Cerebellar cortex (tissue), 1 donor: Measurements from ENCODE around the gene MPZL1.
"Not testable (repeated sequence)": the region's sequence is repeated elsewhere in the genome, so short reads cannot be mapped to it uniquely, and the experiment has no call there.

Source experiments
- DNase-seq: peaks from one replicate; pipeline ENCODE4 v3.0.0-alpha.2; 2015; ENCODE audit warnings: low spot score

The MPZL1 gene

DNA sequence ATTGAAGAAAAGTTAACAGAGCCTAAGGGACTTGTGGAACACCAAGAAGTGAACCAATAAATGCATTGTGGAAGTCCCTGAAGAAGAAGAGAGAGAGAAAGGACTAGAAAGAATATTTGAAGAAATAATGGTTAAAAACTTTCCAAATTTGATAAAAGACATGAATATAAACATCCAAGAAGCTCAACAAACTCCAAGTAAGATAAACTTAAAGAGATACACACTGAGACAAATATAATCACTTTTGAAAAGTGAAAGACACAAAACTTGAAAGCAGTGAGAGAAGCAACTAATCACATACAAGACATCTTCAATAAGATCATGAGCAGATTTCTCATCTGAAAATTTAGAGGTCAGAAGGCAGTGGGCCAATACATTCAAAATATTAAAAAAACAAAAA is 91.2 kb downstream of the MPZL1 start:
- DNase-seq: no peak

DNA sequence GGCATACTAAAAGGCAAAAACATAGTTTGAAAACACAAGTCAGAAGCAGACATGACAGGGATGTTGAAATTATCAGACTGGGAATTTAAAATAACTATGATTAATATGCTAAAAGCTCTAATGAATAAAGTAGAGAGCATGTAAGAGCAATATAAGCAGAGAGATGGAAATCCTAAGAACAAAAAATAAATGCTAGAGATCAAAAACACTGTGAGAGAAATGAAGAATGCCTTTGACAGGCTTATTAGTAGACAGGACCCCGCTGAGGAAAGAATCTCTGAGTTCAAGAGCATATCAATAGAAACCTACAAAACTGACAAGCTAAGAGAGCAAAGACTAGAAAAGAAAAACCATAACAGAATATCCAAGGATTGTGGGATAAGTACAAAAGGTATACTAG is 93.9 kb downstream of the MPZL1 start:
- DNase-seq: no peak

- DNase-seq: no peak
Observed at GRCh38 chr1:167819849-167820683, 98.3 kb downstream of the MPZL1 start.

DNA sequence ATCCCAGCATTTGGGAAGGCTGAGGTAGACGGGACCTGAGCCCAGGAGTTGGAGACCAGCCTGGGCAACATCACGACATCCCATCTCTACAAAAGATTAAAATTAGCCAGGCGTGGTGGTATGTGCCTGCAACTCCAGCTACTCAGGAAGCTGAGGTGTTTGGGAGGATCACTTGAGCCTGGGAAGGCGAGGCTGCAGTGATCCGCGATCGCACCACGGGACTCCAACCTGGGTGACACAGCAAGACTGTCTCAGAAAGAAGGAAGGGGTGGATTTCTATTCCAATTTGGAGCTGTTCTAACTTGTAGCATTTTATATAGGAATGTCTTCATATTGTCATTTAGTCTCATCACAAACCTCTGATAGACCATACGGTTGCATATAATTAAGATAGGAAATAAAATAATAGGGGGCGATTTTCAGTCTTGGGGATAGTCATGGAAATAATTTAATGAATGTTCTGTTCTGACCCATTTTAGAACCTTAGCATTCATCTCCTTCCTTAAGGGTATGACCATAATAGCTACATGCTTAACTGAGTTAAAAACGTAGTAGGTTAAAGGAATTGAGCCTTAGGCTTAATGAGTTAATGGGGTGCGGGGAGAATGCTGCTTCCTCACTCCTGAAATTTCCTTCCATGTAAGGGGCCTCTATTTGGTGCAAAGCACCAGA is 99.0 kb downstream of the MPZL1 start:
- DNase-seq: no peak

DNA sequence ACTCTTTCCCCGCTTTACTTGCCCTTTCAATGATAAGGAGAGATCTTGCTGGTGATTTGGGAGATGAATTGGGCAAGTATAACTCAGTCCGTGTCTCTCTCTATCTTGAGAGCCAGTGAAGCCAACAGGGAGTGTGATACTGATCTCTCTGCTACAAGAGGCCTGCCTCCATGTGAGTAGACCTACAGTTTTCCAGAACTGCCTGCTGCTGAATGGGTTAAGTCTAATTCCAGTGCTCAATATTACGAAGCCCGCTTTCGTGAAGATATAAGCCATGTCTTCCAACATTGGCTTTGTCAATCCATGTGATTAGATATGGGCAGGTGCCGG is 99.5 kb downstream of the MPZL1 start:
- no peak for DNase-seq

- no peak for DNase-seq
Observed at GRCh38 chr1:167821969-167822685, 100.3 kb downstream of the MPZL1 start.

- no peak for DNase-seq
Observed at GRCh38 chr1:167824163-167824794, 102.5 kb downstream of the MPZL1 start.

- DNase-seq: no peak
Observed at GRCh38 chr1:167825419-167826079, 103.8 kb downstream of the MPZL1 start.

GRCh38 chr1:167826127-167826526 is 104.3 kb downstream of the MPZL1 start:
- no peak for DNase-seq

DNA sequence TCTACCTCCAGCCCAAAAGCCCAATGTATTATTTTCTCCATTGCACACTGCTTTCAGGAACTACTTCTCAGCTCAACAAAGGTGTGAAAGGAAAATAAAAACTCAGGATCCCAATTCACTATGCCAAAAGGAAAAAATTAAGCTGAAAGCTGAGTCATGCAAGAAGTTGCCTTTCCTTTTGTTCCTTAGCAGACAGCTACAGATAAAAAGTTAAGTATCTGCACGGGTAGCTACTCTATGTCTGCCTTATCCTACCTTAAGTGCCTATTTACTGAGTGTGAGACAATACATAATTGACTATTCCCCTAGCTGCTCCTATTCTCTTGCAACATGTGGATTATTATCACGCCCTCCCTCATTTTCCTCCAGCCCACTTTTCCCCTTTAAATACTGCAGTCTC is 108.1 kb downstream of the MPZL1 start:
- no peak for DNase-seq

DNA sequence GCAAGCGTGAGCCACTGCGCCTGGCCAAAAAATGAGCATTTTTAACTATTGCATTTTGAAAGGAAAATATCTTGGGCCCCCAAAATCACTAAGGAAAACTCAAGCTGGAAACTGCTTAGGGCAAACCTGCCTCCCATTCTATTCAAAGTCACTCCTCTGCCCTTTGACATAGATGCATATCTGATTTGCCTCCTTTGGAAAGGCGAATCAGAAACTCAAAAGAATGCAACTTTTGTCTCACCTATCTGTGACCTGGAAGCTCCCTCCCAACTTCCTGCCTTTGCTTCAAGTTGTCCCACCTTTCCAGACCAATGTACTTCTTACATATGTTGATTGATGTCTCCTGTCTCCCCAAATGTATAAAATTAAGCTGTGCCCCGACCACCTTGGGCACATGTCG is 108.9 kb downstream of the MPZL1 start:
- not testable (repeated sequence) for DNase-seq

DNA sequence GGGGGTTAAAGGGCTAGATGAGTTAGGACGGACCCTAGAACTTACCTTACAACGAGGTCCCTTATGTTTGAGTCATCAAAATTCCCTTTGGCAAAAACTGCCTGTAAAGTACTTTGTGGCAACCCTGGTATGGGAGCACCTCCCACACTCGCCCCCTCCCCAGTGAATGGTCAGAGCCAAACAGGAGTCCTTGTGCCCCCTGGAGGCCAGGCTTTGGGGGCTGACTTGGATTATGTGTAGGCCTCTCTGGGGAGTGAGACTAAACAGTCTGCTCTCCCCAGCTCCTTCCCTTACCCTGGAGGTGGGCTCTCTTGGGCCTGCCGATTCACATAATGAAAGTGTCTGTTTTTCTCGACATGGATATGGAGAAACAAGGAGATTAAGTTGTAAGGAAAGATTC is 110.9 kb downstream of the MPZL1 start:
- no peak for DNase-seq

DNA sequence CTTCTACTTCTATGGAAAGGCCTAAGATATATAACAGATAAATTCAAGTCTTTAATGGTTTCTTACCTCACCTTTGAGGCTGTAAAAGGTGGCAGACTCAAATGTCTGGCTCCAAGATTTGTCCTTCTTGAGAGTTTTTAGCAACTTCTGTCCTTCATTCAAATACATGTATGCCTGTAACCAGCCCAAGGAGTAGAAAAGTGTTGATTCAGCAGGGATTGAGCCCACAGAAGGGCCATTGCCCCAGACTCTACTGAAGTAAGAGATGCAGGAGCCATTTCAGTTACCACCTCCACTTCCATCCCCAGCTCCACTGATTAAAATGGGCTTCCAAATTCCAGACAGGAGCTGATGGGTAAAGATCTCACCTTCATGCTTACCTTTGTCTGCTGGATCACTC is 112.1 kb downstream of the MPZL1 start:
- no peak for DNase-seq

DNA sequence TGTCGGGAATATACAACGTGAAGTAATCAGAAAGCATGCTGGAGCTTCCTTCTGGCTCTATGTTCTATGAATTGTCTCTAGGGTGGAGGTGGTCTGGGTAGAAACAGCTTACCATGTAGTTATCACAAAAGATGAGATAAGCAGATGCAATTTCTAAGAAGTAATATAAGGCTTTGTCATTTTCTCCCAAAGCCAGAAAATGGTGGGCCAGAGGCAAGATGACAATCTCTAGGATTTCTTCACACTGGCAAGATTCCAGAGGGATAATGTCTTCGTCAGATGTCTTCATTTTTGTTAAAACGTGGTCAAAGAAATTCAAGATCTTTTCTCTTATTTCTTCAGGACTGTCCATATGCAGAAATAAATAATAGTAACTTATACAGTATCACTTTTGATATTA is 114.4 kb downstream of the MPZL1 start:
- DNase-seq: no peak

- DNase-seq: no peak
Observed at GRCh38 chr1:167837326-167837725, 115.5 kb downstream of the MPZL1 start.

DNA sequence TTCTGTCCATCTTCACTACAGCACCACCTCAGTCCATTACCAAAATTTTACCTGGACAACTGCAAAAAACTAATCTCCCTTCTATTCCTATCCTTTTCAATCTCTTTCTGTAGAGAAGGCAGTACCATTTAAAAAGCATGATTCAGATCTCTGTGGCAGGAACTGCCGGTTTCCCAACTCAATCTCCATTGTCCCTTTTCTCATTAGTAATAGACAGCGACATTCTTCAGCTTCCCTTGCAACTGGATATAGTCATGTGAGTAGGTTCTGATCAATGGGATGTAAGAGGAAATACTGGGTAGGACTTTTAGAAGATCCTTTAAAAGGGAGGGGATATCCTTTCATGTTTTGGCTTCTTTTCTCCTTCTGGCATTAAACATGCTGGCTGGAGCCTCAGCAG is 117.2 kb downstream of the MPZL1 start:
- no peak for DNase-seq
